ENCODE data around the gene ARL8A.
A peak's percentile ranks its signal among the peaks of the same experiment; 100 is the strongest.

ARL8A gene

DNA sequence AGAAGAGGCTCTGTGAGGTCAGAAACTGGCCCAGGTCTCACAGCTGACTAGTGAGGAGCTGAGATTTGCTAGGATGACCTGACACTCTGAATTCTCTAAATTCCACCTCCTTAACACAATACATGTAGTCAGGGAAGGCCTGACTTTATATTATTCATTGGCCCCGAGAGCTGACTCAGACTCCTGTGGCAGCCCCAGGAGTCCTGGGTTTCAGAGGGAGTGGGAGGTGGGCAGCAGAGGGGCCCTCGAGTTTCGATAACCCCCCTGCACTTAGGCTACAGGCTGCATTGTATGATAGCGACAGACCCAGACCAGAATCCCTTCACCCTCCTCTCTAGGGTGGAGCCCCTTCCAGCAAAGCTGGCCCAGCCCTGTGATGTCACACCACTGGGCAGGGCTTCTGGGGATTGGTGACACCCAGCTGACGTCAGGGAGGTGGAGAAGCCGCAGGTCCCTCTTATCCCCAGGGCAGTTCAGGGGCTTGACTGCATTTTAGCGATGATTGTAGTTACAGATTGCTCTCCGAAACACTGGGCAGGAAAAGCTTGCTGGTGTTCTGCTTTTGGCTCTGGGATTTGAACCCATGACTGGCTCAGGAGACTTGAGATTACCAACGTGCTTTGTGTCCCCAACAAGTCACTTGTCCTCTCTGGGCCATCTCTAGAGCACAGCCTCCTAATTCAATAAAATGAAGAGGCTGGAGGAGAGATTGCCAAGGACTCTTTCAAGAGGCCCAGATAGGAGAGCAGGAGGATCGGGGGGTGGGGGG is 38.8 kb downstream of the ARL8A start:
- peak overlapping the region; percentile 63 for H3K27ac ChIP-seq
- TF ChIP-seq ZFX (IDR thresholded peaks at IDR 0.05; ENCODE audit: borderline replicate concordance) (no peak), CTCF (IDR thresholded peaks at IDR 0.05) (no peak)

- TF ChIP-seq CTCF (IDR thresholded peaks at IDR 0.05) (no peak), ZFX (IDR thresholded peaks at IDR 0.05; ENCODE audit: borderline replicate concordance) (no peak)
- no peak overlapping the region for H3K27ac ChIP-seq
Observed at GRCh38 chr1:202104073-202104472, 40.5 kb downstream of the ARL8A start.

DNA sequence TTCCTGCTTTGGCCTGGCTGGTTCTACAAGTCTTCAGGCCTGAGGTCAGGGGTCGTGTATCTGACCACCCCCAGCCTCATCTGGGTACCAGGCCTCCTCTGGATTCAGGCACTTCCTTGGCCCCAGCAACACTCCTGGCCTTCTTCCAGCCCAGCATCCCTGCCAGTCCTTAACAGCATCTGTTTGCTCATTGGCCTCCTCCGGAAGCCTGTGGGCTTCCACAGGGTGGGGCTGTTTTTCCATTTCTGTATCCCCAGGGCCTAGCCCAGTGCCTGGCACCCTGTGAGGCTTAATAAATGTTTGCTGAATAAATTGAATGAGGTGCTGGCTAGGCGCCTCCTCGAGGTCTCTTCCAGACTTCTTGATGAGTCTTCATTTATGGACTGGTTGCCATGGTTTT is 43.4 kb downstream of the ARL8A start:
- H3K27ac ChIP-seq, result no peak overlapping the region
- TF ChIP-seq CTCF (IDR thresholded peaks at IDR 0.05) (peak; percentile 13; the same call in 1 of the 2 replicates), ZFX (IDR thresholded peaks at IDR 0.05; ENCODE audit: borderline replicate concordance) (no peak)

DNA sequence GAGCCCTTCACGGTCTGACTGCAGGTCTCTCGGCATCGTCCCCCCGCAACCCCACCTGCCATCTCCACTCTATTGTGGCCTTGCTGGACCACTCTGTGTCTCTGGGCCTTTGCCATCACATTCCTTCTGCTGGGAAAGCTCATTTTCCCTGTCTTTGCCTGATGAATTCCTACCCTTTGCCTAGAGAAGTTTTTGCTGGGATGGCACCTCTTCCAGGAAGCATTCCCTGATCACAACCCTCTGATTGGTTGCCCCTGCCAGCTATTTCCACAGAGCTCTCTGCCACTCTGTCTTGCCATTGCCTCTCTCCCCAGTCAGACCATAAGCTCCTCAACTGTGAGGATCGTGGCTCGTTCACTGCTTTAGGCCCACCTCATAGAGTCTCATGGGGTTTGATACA is 50.7 kb downstream of the ARL8A start:
- TF ChIP-seq ZFX (IDR thresholded peaks at IDR 0.05; ENCODE audit: borderline replicate concordance) (no peak), CTCF (IDR thresholded peaks at IDR 0.05) (no peak)
- H3K27ac ChIP-seq, result no peak overlapping the region

- no peak overlapping the region for H3K27ac ChIP-seq
Observed at GRCh38 chr1:202090994-202091393, 53.5 kb downstream of the ARL8A start.

GRCh38 chr1:202088206-202088605 is 56.3 kb downstream of the ARL8A start:
- TF ChIP-seq ZFX (IDR thresholded peaks at IDR 0.05; ENCODE audit: borderline replicate concordance) (no peak), CTCF (IDR thresholded peaks at IDR 0.05) (no peak)
- no peak overlapping the region for H3K27ac ChIP-seq

More at GRCh38 chr1:202090994-202091393, 53.5 kb downstream of the ARL8A start:
- TF ChIP-seq ZFX (IDR thresholded peaks at IDR 0.05; ENCODE audit: borderline replicate concordance) (no peak), CTCF (IDR thresholded peaks at IDR 0.05) (peak; percentile 24; the same call in 1 of the 2 replicates)

GRCh38 chr1:202086579-202087350 is 57.8 kb downstream of the ARL8A start:
- peak overlapping the region; percentile 59 for H3K27ac ChIP-seq
- TF ChIP-seq ZFX (IDR thresholded peaks at IDR 0.05; ENCODE audit: borderline replicate concordance), result no peak
- no peak for TF ChIP-seq CTCF (IDR thresholded peaks at IDR 0.05)

All from 22Rv1 (cell line).